Trophoblast cell (in vitro differentiated cells and primary cell): ENCODE data around the gene SMOC2.

Experiments used
- DNase-seq, 2 donors: peaks; one replicate each; pipeline ENCODE4 v3.0.0-alpha.2; 2016
- H2AFZ ChIP-seq: 2 replicates; pipeline ENCODE4 v1.6.1; 2013; ENCODE audit warnings: low read length, moderate library complexity, mild to moderate bottlenecking; ENCODE audit not compliant: insufficient read depth, poor library complexity
- H2AK5ac ChIP-seq: 2 replicates; pipeline ENCODE4 v1.6.1; 2013; ENCODE audit warnings: mild to moderate bottlenecking, low read length
- H2BK120ac ChIP-seq: 2 replicates; pipeline ENCODE4 v1.6.1; 2013; ENCODE audit warnings: low read length, mild to moderate bottlenecking, moderate library complexity; ENCODE audit not compliant: insufficient read depth, poor library complexity
- H2BK12ac ChIP-seq: 2 replicates; pipeline ENCODE4 v1.6.1; 2013; ENCODE audit warnings: mild to moderate bottlenecking, low read length, moderate library complexity
- H2BK5ac ChIP-seq: 2 replicates; pipeline ENCODE4 v1.6.1; 2013; ENCODE audit warnings: low read length, low read depth, moderate library complexity, mild to moderate bottlenecking; ENCODE audit not compliant: poor library complexity
- H3K14ac ChIP-seq: 2 replicates; pipeline ENCODE4 v1.6.1; 2013; ENCODE audit warnings: mild to moderate bottlenecking, low read length
- H3K18ac ChIP-seq: 2 replicates; pipeline ENCODE4 v1.6.1; 2013; ENCODE audit warnings: mild to moderate bottlenecking, low read length
- H3K23ac ChIP-seq: 2 replicates; pipeline ENCODE4 v1.6.1; 2013; ENCODE audit warnings: low read length
- H3K27ac ChIP-seq: 2 replicates; pipeline ENCODE4 v1.5.1; 2013; ENCODE audit warnings: low read depth, mild to moderate bottlenecking, inconsistent platforms, low read length, moderate library complexity
- H3K27me3 ChIP-seq: 2 replicates; pipeline ENCODE4 v1.6.1; 2013; ENCODE audit warnings: inconsistent platforms, mild to moderate bottlenecking, low read length, moderate library complexity; ENCODE audit not compliant: insufficient read depth
- H3K36me3 ChIP-seq, 2 experiments: 1 replicate in 1 of 2; 2 replicates in 1 of 2; pipeline ENCODE4 v1.6.1; 2013; ENCODE audit warnings: low read length in 2 of 2, mild to moderate bottlenecking in 2 of 2, moderate library complexity in 1 of 2; ENCODE audit not compliant: insufficient read depth in 2 of 2, control insufficient read depth in 1 of 2
- H3K4ac ChIP-seq: 2 replicates; pipeline ENCODE4 v1.6.1; 2013; ENCODE audit warnings: low read depth, mild to moderate bottlenecking, low read length, moderate library complexity
- H3K4me1 ChIP-seq, 2 experiments: 1 replicate in 1 of 2; 2 replicates in 1 of 2; pipeline ENCODE4 v1.6.1; 2013; ENCODE audit warnings: low read length in 2 of 2, mild to moderate bottlenecking in 2 of 2, moderate library complexity in 1 of 2; ENCODE audit not compliant: insufficient read depth in 2 of 2, control insufficient read depth in 1 of 2
- H3K4me2 ChIP-seq: 2 replicates; pipeline ENCODE4 v1.6.1; 2013; ENCODE audit warnings: inconsistent platforms, mild to moderate bottlenecking, low read length, moderate library complexity
- H3K4me3 ChIP-seq: 2 replicates; pipeline ENCODE4 v1.5.1; 2013; ENCODE audit warnings: mild to moderate bottlenecking, low read depth, low read length, inconsistent platforms
- H3K79me1 ChIP-seq: one replicate; pipeline ENCODE4 v1.6.1; 2013; ENCODE audit warnings: low read length
- H3K79me2 ChIP-seq: 2 replicates; pipeline ENCODE4 v1.6.1; 2013; ENCODE audit warnings: low read length, mild to moderate bottlenecking; ENCODE audit not compliant: control insufficient read depth, insufficient read depth, poor library complexity
- H3K9ac ChIP-seq: 2 replicates; pipeline ENCODE4 v1.6.1; 2013; ENCODE audit warnings: mild to moderate bottlenecking, low read length
- H3K9me3 ChIP-seq: 2 replicates; pipeline ENCODE4 v1.6.1; 2013; ENCODE audit warnings: low read depth, mild to moderate bottlenecking, control low read depth, inconsistent platforms, low read length; ENCODE audit not compliant: insufficient read depth
- H4K12ac ChIP-seq: 2 replicates; pipeline ENCODE4 v1.6.1; 2013; ENCODE audit warnings: low read depth, mild to moderate bottlenecking, low read length, moderate library complexity
- H4K8ac ChIP-seq: 2 replicates; pipeline ENCODE4 v1.6.1; 2013; ENCODE audit warnings: low read depth, mild to moderate bottlenecking, low read length, moderate library complexity
- H4K91ac ChIP-seq: one replicate; pipeline ENCODE4 v1.6.1; 2013; ENCODE audit warnings: low read depth, mild to moderate bottlenecking, low read length, moderate library complexity
- WGBS: extraction: QIAGEN DNeasy Blood & Tissue Kit; methylation state at CpG from one replicate; pipeline ENCODE4 v1.1.7; 2013; ENCODE audit warnings: missing lambda C conversion rate; ENCODE audit not compliant: insufficient read length, insufficient coverage; ENCODE audit errors: extremely low coverage; 5-methylcytosine and 5-hydroxymethylcytosine counted together

The SMOC2 gene

DNA sequence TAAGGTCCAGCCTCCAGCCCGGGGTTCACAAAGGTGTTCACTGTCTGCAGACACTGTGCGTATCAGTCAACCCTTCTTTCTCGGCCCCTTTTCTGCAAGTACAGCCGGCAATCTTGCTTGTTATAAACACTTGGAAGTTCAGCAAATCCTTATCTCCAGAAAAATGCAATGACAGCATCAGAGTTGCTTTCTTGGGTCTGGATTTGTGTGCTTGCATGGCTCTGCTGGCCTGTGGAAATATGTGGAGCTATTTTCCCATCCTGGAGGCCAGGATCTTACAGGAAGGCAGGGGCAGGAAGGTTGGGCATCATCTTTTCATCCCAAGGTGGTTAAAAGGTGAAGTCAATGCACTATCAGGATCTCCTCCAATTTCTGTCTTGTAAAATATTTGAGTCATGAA, 100.3 kb downstream of the SMOC2 start:
- H4K12ac ChIP-seq: no peak overlapping the region
- no CpG with 5 or more reads among the region's 4 CpGs for WGBS

DNA sequence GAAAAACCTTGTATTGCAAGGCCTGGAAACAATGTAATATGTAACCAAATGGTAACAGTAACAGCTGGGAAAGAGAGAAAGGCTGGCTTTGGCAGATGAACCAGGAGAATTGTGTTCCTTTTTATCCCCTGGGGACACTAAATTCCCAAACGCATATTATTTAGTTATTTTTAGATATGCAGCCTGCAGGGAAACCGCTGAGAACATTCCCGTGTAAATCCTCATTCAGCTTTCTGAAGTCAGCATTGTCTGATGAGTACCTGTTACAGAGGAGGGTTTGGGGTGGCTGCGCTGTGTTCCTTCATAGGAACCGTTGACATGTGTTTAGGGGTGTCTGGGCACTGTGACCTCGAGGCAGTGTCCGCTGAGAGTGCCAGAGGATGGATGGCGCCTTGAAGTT, 101.3 kb downstream of the SMOC2 start:
- peaks cover 6% of the 10 kb centered on the region for H3K9me3 ChIP-seq
- no peak overlapping the region for H2AFZ ChIP-seq
- no peak for DNase-seq
- H3K79me1 ChIP-seq: no peaks in the 10 kb centered on the region
- H3K27me3 ChIP-seq: no peaks in the 10 kb centered on the region
- H2BK12ac ChIP-seq: no peak overlapping the region
- no peak overlapping the region for H4K12ac ChIP-seq
- WGBS: no CpG with 5 or more reads among the region's 8 CpGs
- no peak overlapping the region for H3K27ac ChIP-seq
- no peak overlapping the region for H3K4me2 ChIP-seq
- no peak overlapping the region for H3K14ac ChIP-seq
- no peaks in the 10 kb centered on the region for H3K36me3 ChIP-seq
- H3K4ac ChIP-seq: no peak overlapping the region
- H2AK5ac ChIP-seq: no peak overlapping the region
- no peak overlapping the region for H4K8ac ChIP-seq
- H3K4me1 ChIP-seq: peaks cover 3 to 5% of the 10 kb centered on the region in 2 experiments
- H3K4me3 ChIP-seq: no peak overlapping the region
- no peak overlapping the region for H3K9ac ChIP-seq
- H3K18ac ChIP-seq: no peak overlapping the region
- no peak overlapping the region for H2BK120ac ChIP-seq
- no peaks in the 10 kb centered on the region for H3K79me2 ChIP-seq
- H3K23ac ChIP-seq: no peak overlapping the region
- H2BK5ac ChIP-seq: no peak overlapping the region
- H4K91ac ChIP-seq: no peak overlapping the region

More for the DNA sequence above, 100.3 kb downstream of the SMOC2 start:
- Histone ChIP-seq H3K27me3 (no peaks in the 10 kb centered on the region), H3K79me2 (no peaks in the 10 kb centered on the region), H3K14ac (no peak overlapping the region), H2AK5ac (no peak overlapping the region), H2BK5ac (no peak overlapping the region), H2AFZ (no peak overlapping the region), H3K4me2 (no peak overlapping the region), H3K9me3 (peaks cover 9% of the 10 kb centered on the region), H3K36me3 (no peaks in the 10 kb centered on the region), H4K91ac (no peak overlapping the region), H2BK12ac (no peak overlapping the region), H3K18ac (no peak overlapping the region), H3K4ac (no peak overlapping the region), H3K23ac (no peak overlapping the region), H3K4me3 (no peak overlapping the region), H3K27ac (no peak overlapping the region), H4K8ac (no peak overlapping the region), H3K4me1 (peaks cover 3 to 5% of the 10 kb centered on the region in 2 experiments), H3K9ac (no peak overlapping the region), H3K79me1 (no peaks in the 10 kb centered on the region), H2BK120ac (no peak overlapping the region)
- DNase-seq: peak in 1 of 2 donors; percentile 47

DNA sequence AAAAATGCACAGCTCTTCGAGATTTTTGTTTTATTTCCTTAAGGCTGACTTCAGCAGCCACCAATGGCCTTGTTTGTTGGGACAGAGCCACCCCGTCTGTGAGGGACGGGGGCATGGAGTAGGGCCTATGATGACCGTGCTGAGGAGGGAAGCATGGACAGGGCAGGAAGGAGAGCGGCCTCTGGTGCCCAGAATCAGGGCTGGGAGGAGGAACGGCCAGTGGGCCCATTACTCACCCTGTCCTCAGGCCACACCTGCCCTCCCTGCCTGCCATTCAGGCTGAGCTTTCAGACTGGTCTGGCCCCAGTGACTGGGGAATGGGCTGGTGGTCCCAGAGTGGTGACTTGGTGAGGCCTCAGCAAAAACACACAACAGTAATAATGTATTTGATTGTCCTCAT, 104.4 kb downstream of the SMOC2 start:
- no peak overlapping the region for H3K4ac ChIP-seq
- H2AFZ ChIP-seq: no peak overlapping the region
- no peak overlapping the region for H3K23ac ChIP-seq
- H3K4me2 ChIP-seq: no peak overlapping the region
- no peak overlapping the region for H4K8ac ChIP-seq
- no peak overlapping the region for H2BK120ac ChIP-seq
- H2BK12ac ChIP-seq: no peak overlapping the region
- H2BK5ac ChIP-seq: no peak overlapping the region
- H4K91ac ChIP-seq: no peak overlapping the region
- H3K79me1 ChIP-seq: no peaks in the 10 kb centered on the region
- peaks cover 3 to 5% of the 10 kb centered on the region in 2 experiments for H3K4me1 ChIP-seq
- peaks cover 4% of the 10 kb centered on the region for H3K9me3 ChIP-seq
- H3K4me3 ChIP-seq: no peak overlapping the region
- no peak overlapping the region for H2AK5ac ChIP-seq
- H3K36me3 ChIP-seq: no peaks in the 10 kb centered on the region
- no peaks in the 10 kb centered on the region for H3K79me2 ChIP-seq
- H3K27ac ChIP-seq: no peak overlapping the region
- no CpG with 5 or more reads among the region's 6 CpGs for WGBS
- DNase-seq: no peak
- no peak overlapping the region for H3K18ac ChIP-seq
- H3K9ac ChIP-seq: no peak overlapping the region
- H3K14ac ChIP-seq: no peak overlapping the region
- H3K27me3 ChIP-seq: no peaks in the 10 kb centered on the region
- H4K12ac ChIP-seq: no peak overlapping the region

DNA sequence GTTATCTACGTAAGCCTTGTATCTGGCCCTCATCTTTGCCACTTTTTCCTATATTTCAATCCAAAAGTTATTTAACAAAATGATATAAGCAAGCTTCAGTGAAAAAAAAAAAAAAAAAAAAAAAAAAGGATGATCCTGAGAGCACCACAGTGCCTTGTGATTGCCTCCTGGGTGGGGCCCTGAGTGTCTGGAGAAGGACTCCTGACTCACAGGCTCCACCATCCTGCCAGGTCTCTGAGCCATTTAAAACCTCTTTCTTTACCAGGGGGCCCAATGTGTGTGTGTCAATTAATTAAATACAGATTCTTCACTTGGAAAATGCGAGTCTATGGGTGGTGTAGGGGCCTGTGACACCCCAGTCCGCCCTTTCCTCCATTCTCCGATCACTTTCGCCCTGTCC, 105.2 kb downstream of the SMOC2 start:
- DNase-seq: no peak
- Histone ChIP-seq H3K4me2 (no peak overlapping the region), H3K79me1 (no peaks in the 10 kb centered on the region), H3K79me2 (no peaks in the 10 kb centered on the region), H3K9ac (no peak overlapping the region), H3K36me3 (no peaks in the 10 kb centered on the region), H2BK120ac (no peak overlapping the region), H2AFZ (no peak overlapping the region), H4K12ac (no peak overlapping the region), H3K27ac (no peak overlapping the region), H3K23ac (no peak overlapping the region), H3K4me1 (peaks cover 0 to 1% of the 10 kb centered on the region in 2 experiments), H3K14ac (no peak overlapping the region), H2BK5ac (no peak overlapping the region), H2AK5ac (no peak overlapping the region), H4K91ac (no peak overlapping the region), H3K27me3 (no peaks in the 10 kb centered on the region), H2BK12ac (no peak overlapping the region), H3K4ac (no peak overlapping the region), H3K9me3 (no peaks in the 10 kb centered on the region), H4K8ac (no peak overlapping the region), H3K18ac (no peak overlapping the region), H3K4me3 (no peak overlapping the region)
- 100% methylated on average over 2 of the region's 5 CpGs for WGBS
